ENCODE results near the gene CDH24. TPM values are rescaled to one million over a fixed set of nuclear protein-coding genes. Genes with fewer than 3 reads are reported as not detected.
A peak's percentile ranks its signal among the peaks of the same experiment; 100 is the strongest.

The CDH24 gene
- polyA plus RNA-seq, 1 donor from 2014 or later, result 31.7 TPM

DNA sequence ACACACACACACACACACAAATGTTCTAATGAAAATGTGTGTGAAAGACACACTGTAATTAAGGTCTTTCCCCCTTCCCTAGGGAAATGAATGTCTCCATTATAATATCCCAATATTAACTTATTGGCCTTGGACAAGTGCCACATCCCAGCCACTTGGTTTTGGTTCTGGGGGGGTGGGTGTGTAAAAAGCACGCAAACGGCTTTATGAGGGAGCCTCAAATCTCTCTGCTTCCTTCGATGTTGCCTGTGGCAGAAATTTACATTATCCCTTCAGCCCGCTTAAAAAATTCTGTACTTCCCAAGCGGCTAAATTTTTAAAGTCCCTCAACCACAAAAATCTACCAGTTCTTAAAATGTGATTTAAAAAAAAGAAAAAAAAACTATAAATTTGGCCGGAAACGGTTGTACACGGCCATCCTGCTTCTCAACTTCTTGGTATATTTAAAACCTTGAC, 47.8 kb downstream of the CDH24 start:
- Histone ChIP-seq H2AFZ (ENCODE audit: low read depth, low read length) (no peak overlapping the region), H4K20me1 (ENCODE audit: insufficient read depth) (no peaks in the 10 kb centered on the region), H3K9me2 (ENCODE audit: insufficient read depth, low read length) (no peaks in the 10 kb centered on the region), H3K27ac (ENCODE audit: low read length) (peak overlapping the region; percentile 31), H3K9me3 (ENCODE audit: low read length) (no peaks in the 10 kb centered on the region), H3K79me2 (replicated peaks; ENCODE audit: insufficient read depth, low read length) (peaks cover 6% of the 10 kb centered on the region), H3K4me3 (ENCODE audit: low read length) (peak overlapping the region; percentile 57), H3F3A (ENCODE audit: insufficient read depth, low read length, poor library complexity, severe bottlenecking) (peaks cover 4% of the 10 kb centered on the region), H3K27me3 (ENCODE audit: insufficient read depth, low read depth, low read length) (no peaks in the 10 kb centered on the region), H3K4me2 (ENCODE audit: low read length) (peak overlapping the region; percentile 73), H3K36me3 (ENCODE audit: insufficient read depth, low read length) (no peaks in the 10 kb centered on the region), H3K9ac (ENCODE audit: low read length) (peak overlapping the region; percentile 50)
- TF ChIP-seq SMC3 (conservative IDR thresholded peaks at IDR 0.05; ENCODE audit: poor library complexity), result no peak
- no peak for TF ChIP-seq EZH2 (IDR thresholded peaks at IDR 0.05; ENCODE audit: borderline replicate concordance, insufficient read depth, low read length, poor library complexity, severe bottlenecking)
- TF ChIP-seq, protein P1, sequence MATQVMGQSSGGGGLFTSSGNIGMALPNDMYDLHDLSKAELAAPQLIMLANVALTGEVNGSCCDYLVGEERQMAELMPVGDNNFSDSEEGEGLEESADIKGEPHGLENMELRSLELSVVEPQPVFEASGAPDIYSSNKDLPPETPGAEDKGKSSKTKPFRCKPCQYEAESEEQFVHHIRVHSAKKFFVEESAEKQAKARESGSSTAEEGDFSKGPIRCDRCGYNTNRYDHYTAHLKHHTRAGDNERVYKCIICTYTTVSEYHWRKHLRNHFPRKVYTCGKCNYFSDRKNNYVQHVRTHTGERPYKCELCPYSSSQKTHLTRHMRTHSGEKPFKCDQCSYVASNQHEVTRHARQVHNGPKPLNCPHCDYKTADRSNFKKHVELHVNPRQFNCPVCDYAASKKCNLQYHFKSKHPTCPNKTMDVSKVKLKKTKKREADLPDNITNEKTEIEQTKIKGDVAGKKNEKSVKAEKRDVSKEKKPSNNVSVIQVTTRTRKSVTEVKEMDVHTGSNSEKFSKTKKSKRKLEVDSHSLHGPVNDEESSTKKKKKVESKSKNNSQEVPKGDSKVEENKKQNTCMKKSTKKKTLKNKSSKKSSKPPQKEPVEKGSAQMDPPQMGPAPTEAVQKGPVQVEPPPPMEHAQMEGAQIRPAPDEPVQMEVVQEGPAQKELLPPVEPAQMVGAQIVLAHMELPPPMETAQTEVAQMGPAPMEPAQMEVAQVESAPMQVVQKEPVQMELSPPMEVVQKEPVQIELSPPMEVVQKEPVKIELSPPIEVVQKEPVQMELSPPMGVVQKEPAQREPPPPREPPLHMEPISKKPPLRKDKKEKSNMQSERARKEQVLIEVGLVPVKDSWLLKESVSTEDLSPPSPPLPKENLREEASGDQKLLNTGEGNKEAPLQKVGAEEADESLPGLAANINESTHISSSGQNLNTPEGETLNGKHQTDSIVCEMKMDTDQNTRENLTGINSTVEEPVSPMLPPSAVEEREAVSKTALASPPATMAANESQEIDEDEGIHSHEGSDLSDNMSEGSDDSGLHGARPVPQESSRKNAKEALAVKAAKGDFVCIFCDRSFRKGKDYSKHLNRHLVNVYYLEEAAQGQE (IDR thresholded peaks at IDR 0.05; ENCODE audit: borderline replicate concordance), result peak; percentile 17
- TF ChIP-seq POLR2AphosphoS5 (IDR thresholded peaks at IDR 0.05), result no peak
- TF ChIP-seq EP300 (conservative IDR thresholded peaks at IDR 0.05; ENCODE audit: poor library complexity, severe bottlenecking), result no peak

DNA sequence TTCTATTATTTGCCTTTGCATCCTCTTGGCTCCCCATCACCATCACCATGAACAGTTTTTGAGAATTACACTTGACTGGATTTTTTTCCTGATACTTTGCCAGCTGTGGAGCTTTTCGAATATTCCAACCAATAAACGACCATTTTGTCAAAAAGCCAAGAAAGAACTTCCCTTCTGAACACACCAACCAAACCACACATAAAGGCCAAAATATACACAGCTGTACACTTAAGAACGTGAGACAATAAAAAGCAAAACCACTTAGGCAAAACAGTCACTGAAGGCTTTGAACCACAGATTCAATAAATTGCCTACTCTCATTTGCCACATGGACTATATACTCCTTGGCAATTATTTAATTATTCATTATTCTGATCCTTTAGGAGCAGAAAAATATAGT, 48.5 kb downstream of the CDH24 start:
- TF ChIP-seq EZH2 (IDR thresholded peaks at IDR 0.05; ENCODE audit: borderline replicate concordance, insufficient read depth, low read length, poor library complexity, severe bottlenecking) (no peak), POLR2AphosphoS5 (IDR thresholded peaks at IDR 0.05) (no peak), EP300 (conservative IDR thresholded peaks at IDR 0.05; ENCODE audit: poor library complexity, severe bottlenecking) (no peak), SMC3 (conservative IDR thresholded peaks at IDR 0.05; ENCODE audit: poor library complexity) (no peak)
- TF ChIP-seq, protein P2, sequence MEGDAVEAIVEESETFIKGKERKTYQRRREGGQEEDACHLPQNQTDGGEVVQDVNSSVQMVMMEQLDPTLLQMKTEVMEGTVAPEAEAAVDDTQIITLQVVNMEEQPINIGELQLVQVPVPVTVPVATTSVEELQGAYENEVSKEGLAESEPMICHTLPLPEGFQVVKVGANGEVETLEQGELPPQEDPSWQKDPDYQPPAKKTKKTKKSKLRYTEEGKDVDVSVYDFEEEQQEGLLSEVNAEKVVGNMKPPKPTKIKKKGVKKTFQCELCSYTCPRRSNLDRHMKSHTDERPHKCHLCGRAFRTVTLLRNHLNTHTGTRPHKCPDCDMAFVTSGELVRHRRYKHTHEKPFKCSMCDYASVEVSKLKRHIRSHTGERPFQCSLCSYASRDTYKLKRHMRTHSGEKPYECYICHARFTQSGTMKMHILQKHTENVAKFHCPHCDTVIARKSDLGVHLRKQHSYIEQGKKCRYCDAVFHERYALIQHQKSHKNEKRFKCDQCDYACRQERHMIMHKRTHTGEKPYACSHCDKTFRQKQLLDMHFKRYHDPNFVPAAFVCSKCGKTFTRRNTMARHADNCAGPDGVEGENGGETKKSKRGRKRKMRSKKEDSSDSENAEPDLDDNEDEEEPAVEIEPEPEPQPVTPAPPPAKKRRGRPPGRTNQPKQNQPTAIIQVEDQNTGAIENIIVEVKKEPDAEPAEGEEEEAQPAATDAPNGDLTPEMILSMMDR (IDR thresholded peaks at IDR 0.05; ENCODE audit: poor library complexity, severe bottlenecking), result no peak
- H3K9ac ChIP-seq (ENCODE audit: low read length), result no peak overlapping the region
- peaks cover 6% of the 10 kb centered on the region for H3K79me2 ChIP-seq (replicated peaks; ENCODE audit: insufficient read depth, low read length)
- no peaks in the 10 kb centered on the region for H3K36me3 ChIP-seq (ENCODE audit: insufficient read depth, low read length)
- H3K9me3 ChIP-seq (ENCODE audit: low read length), result no peaks in the 10 kb centered on the region
- no peak overlapping the region for H3K4me2 ChIP-seq (ENCODE audit: low read length)
- H3K27ac ChIP-seq (ENCODE audit: low read length), result no peak overlapping the region
- H3K4me3 ChIP-seq (ENCODE audit: low read length), result no peak overlapping the region
- no peaks in the 10 kb centered on the region for H4K20me1 ChIP-seq (ENCODE audit: insufficient read depth)
- H3F3A ChIP-seq (ENCODE audit: insufficient read depth, low read length, poor library complexity, severe bottlenecking), result peaks cover 4% of the 10 kb centered on the region
- H3K27me3 ChIP-seq (ENCODE audit: insufficient read depth, low read depth, low read length), result no peaks in the 10 kb centered on the region
- H3K9me2 ChIP-seq (ENCODE audit: insufficient read depth, low read length), result no peaks in the 10 kb centered on the region
- H2AFZ ChIP-seq (ENCODE audit: low read depth, low read length), result no peak overlapping the region
